ENCODE results near the gene CXCR6. TPM values are rescaled to one million over a fixed set of nuclear protein-coding genes. Genes with fewer than 3 reads are reported as not detected.

Gene CXCR6
- total and polyA plus RNA-seq, 2 of the 8 experiments (the other 6 are each of a cell fraction or from before 2014, with no cell fraction given), result not detected

- H3K23ac ChIP-seq (ENCODE audit: insufficient read length), result no peak overlapping the region
- H3K14ac ChIP-seq (ENCODE audit: insufficient read length), result no peak overlapping the region
- WGBS, 2 experiments (ENCODE audit: extremely low coverage in 1 of 2, insufficient coverage in 1 of 2, insufficient read length in 1 of 2, insufficient replicate concordance in 2 of 2, low coverage in 1 of 2, low lambda C conversion rate in 2 of 2, missing lambda C conversion rate in 1 of 2), result 86% methylated on average over 9 of the region's 9 CpGs; no CpG with 5 or more reads in 1 of the 2 experiments
- no peak overlapping the region for H2BK12ac ChIP-seq (ENCODE audit: low read depth, low read length)
- peaks cover 0 to 2% (median under 1%) of the 10 kb centered on the region in 4 experiments; a peak in 2 of 7 replicates for H3K4me1 ChIP-seq (replicated peaks in 1 of 4; ENCODE audit: control insufficient read depth in 3 of 4, insufficient read depth in 4 of 4, low read length in 3 of 4)
- TF ChIP-seq RBBP5 (IDR thresholded peaks at IDR 0.05; ENCODE audit: borderline replicate concordance, low read depth, low read length) (no peak), POLR2AphosphoS5 (IDR thresholded peaks at IDR 0.05; ENCODE audit: low read depth, low read length) (no peak), YY1 (IDR thresholded peaks at IDR 0.05; ENCODE audit: low read depth, low read length) (no peak), PHF8 (conservative IDR thresholded peaks at IDR 0.05; ENCODE audit: low read depth, low read length) (no peak), NANOG (IDR thresholded peaks at IDR 0.05; ENCODE audit: insufficient read depth, low read depth, low read length, poor library complexity, severe bottlenecking) (no peak), GTF2F1 (IDR thresholded peaks at IDR 0.05; ENCODE audit: borderline replicate concordance, low read depth, low read length) (no peak), SRF (IDR thresholded peaks at IDR 0.05; ENCODE audit: low read depth, low read length) (no peak), KDM1A (IDR thresholded peaks at IDR 0.05; ENCODE audit: borderline replicate concordance, low read length) (no peak), RNF2 (IDR thresholded peaks at IDR 0.05; ENCODE audit: borderline replicate concordance, low read depth, low read length, missing control alignments, poor library complexity, severe bottlenecking) (no peak), SUZ12 (IDR thresholded peaks at IDR 0.05; ENCODE audit: low read length) (no peak), SAP30 (IDR thresholded peaks at IDR 0.05; ENCODE audit: insufficient read depth, insufficient replicate concordance, low read length) (no peak), SP2 (IDR thresholded peaks at IDR 0.05; ENCODE audit: low read length) (no peak), RXRA (IDR thresholded peaks at IDR 0.05; ENCODE audit: insufficient read depth, low read depth, low read length) (no peak)
- H3K4me2 ChIP-seq (ENCODE audit: insufficient read depth in 1 of 2, low read depth in 2 of 2, low read length in 2 of 2), result no peak overlapping the region
- H4K20me1 ChIP-seq (replicated peaks in 1 of 2; ENCODE audit: control insufficient read depth in 1 of 2, insufficient read depth in 2 of 2, low read length in 2 of 2), result peaks cover 0 to 2% of the 10 kb centered on the region in 2 experiments
- ChIA-PET CTCF (ENCODE audit: partially characterized antibody) (interaction anchor here (0.6 to 7.8 kb wide), 3 partner anchors 32 to 175 kb away, joined by 3 to 54 read pairs (median 51); no protein-coding TSS in a partner anchor), POLR2A (ENCODE audit: partially characterized antibody) (no interaction called here)
- H2BK20ac ChIP-seq (ENCODE audit: low read length), result no peak overlapping the region
- FAIRE-seq (no peak), DNase-seq (ENCODE audit: low read depth in 1 of 2, low spot score in 2 of 2) (no peak)
- no peaks in the 10 kb centered on the region for H3K23me2 ChIP-seq (ENCODE audit: low read depth, low read length)
- no peak overlapping the region for H2BK120ac ChIP-seq (replicated peaks; ENCODE audit: low read depth, low read length)
- no peak overlapping the region for H2AFZ ChIP-seq (ENCODE audit: low read length)
- H3K79me2 ChIP-seq (ENCODE audit: control insufficient read depth in 1 of 2, insufficient read depth in 2 of 2, low read length in 2 of 2), result no peaks in the 10 kb centered on the region
- H2BK5ac ChIP-seq (ENCODE audit: low read depth, low read length), result no peak overlapping the region
- no peak overlapping the region for H4K8ac ChIP-seq (ENCODE audit: extremely low read depth, insufficient read depth, low read length)
- no peaks in the 10 kb centered on the region; the same call in 1 of the 2 replicates for H3K79me1 ChIP-seq (ENCODE audit: low read depth, low read length)
- no peaks in the 10 kb centered on the region for H3K27me3 ChIP-seq (replicated peaks in 1 of 4; ENCODE audit: control insufficient read depth in 3 of 4, extremely low read depth in 1 of 4, insufficient read depth in 3 of 4, low read length in 3 of 4)
- H4K91ac ChIP-seq (replicated peaks; ENCODE audit: insufficient read length, low read length), result no peak overlapping the region
- no peak overlapping the region for H3K27ac ChIP-seq (ENCODE audit: low read depth, low read length)
- H3K9ac ChIP-seq (replicated peaks in 1 of 4; ENCODE audit: extremely low read depth in 1 of 4, low read depth in 3 of 4, low read length in 3 of 4), result no peak overlapping the region
- peaks cover 4 to 22% (median 7%) of the 10 kb centered on the region in 4 experiments; a peak in 6 of 8 replicates for H3K36me3 ChIP-seq (ENCODE audit: control insufficient read depth in 2 of 4, insufficient read depth in 4 of 4, low read length in 3 of 4)
- no peak overlapping the region for H2AK5ac ChIP-seq (ENCODE audit: low read depth, low read length)
- no peak overlapping the region for H2BK15ac ChIP-seq (ENCODE audit: low read length)
- H3K9me3 ChIP-seq (ENCODE audit: insufficient read depth in 2 of 2, low read depth in 1 of 2, low read length in 1 of 2), result no peaks in the 10 kb centered on the region
- no peak overlapping the region for H3K56ac ChIP-seq (replicated peaks; ENCODE audit: insufficient read length, low read depth, low read length)
- H3K4me3 ChIP-seq (ENCODE audit: extremely low read depth in 1 of 4, insufficient read depth in 2 of 4, low read depth in 3 of 4, low read length in 4 of 4), result no peak overlapping the region
- no peak overlapping the region for H3K18ac ChIP-seq (ENCODE audit: extremely low read depth, low read length)
- no peak overlapping the region for H4K5ac ChIP-seq (ENCODE audit: insufficient read length, low read depth, low read length)
- no peak overlapping the region for H3K4ac ChIP-seq (replicated peaks; ENCODE audit: insufficient read length, low read depth, low read length)
These were observed 7.0 kb upstream of the CXCR6 start for GRCh38 chr3:45936261-45936660.
